Measurements from ENCODE around the gene SPTAN1. TPM values are rescaled to one million over a fixed set of nuclear protein-coding genes. Genes with fewer than 3 reads are reported as not detected.
A peak's percentile ranks its signal among the peaks of the same experiment; 100 is the strongest.
"Not testable (repeated sequence)": the region's sequence is repeated elsewhere in the genome, so short reads cannot be mapped to it uniquely, and the experiment has no call there.

The SPTAN1 gene
- total RNA-seq, 1 donor from 2014 or later, result 292 TPM

- DNase-seq (ENCODE audit: extremely low spot score in 2 of 2), result no peak
- intact Hi-C loops (cut with DNase I), result no loop called here
- no peak overlapping the region for H3K27ac ChIP-seq
- H3K4me3 ChIP-seq, result no peak overlapping the region
- H3K27me3 ChIP-seq, result no peaks in the 10 kb centered on the region
- peaks cover 8% of the 10 kb centered on the region for H3K4me1 ChIP-seq
- H3K9me3 ChIP-seq, result no peaks in the 10 kb centered on the region
- no peaks in the 10 kb centered on the region for H3K36me3 ChIP-seq
- TF ChIP-seq CTCF (IDR thresholded peaks at IDR 0.05), result no peak
- no peak for TF ChIP-seq POLR2A (IDR thresholded peaks at IDR 0.05)
- no peak for TF ChIP-seq POLR2AphosphoS5 (IDR thresholded peaks at IDR 0.05; ENCODE audit: insufficient read depth in 1 of 2, low read depth in 1 of 2)
These were observed 102.1 kb downstream of the SPTAN1 start for GRCh38 chr9:128654481-128654880.

GRCh38 chr9:128656416-128657343, 104.3 kb downstream of the SPTAN1 start, which contains the start of gene DYNC2I2:
Gene DYNC2I2 (minus strand): TSS chr9:128656847. CDS start chr9:128656726, 121 bp downstream.
- peak; percentile 89 to 95 for TF ChIP-seq POLR2AphosphoS5 (IDR thresholded peaks at IDR 0.05; ENCODE audit: insufficient read depth in 1 of 2, low read depth in 1 of 2)
- no peak for TF ChIP-seq CTCF (IDR thresholded peaks at IDR 0.05)
- peak in 1 of 2 donors; percentile 43 for TF ChIP-seq POLR2A (IDR thresholded peaks at IDR 0.05)
- H3K4me3 ChIP-seq, result peak within 1 kb of the TSS; percentile 72 to 95

GRCh38 chr9:128657344-128657704, 104.9 kb downstream of the SPTAN1 start:
- H3K4me3 ChIP-seq, result peak overlapping the region; percentile 72 to 95
- intact Hi-C loops (cut with DNase I), result no loop called here
- H3K27ac ChIP-seq, result peak overlapping the region; percentile 98

More at GRCh38 chr9:128656416-128657343, 104.3 kb downstream of the SPTAN1 start, which contains the start of gene DYNC2I2:
- Histone ChIP-seq H3K36me3 (no peaks in the 10 kb centered on the region), H3K27me3 (no peaks in the 10 kb centered on the region), H3K9me3 (no peaks in the 10 kb centered on the region), H3K27ac (peak within 1 kb of the TSS; percentile 98), H3K4me1 (peaks cover 8% of the 10 kb centered on the region)
- intact Hi-C loops (cut with DNase I), result loop anchor here (1.0 kb wide), 1 partner anchor 17 kb away; no protein-coding TSS in a partner anchor
- no peak for DNase-seq (ENCODE audit: extremely low spot score in 2 of 2)

GRCh38 chr9:128657796-128658195, 105.4 kb downstream of the SPTAN1 start:
- no peaks in the 10 kb centered on the region for H3K36me3 ChIP-seq
- no peak overlapping the region for H3K4me3 ChIP-seq
- H3K27ac ChIP-seq, result no peak overlapping the region
- H3K27me3 ChIP-seq, result no peaks in the 10 kb centered on the region
- no peak for DNase-seq (ENCODE audit: extremely low spot score in 2 of 2)
- no peak for TF ChIP-seq POLR2AphosphoS5 (IDR thresholded peaks at IDR 0.05; ENCODE audit: insufficient read depth in 1 of 2, low read depth in 1 of 2)
- TF ChIP-seq POLR2A (IDR thresholded peaks at IDR 0.05), result no peak
- no peak for TF ChIP-seq CTCF (IDR thresholded peaks at IDR 0.05)
- peaks cover 8% of the 10 kb centered on the region for H3K4me1 ChIP-seq
- H3K9me3 ChIP-seq, result no peaks in the 10 kb centered on the region
- intact Hi-C loops (cut with DNase I), result no loop called here

More at GRCh38 chr9:128657344-128657704, 104.9 kb downstream of the SPTAN1 start:
- Histone ChIP-seq H3K9me3 (no peaks in the 10 kb centered on the region), H3K4me1 (peaks cover 8% of the 10 kb centered on the region), H3K27me3 (no peaks in the 10 kb centered on the region), H3K36me3 (no peaks in the 10 kb centered on the region)
- DNase-seq (ENCODE audit: extremely low spot score in 2 of 2), result no peak
- TF ChIP-seq POLR2AphosphoS5 (IDR thresholded peaks at IDR 0.05; ENCODE audit: insufficient read depth in 1 of 2, low read depth in 1 of 2) (no peak), CTCF (IDR thresholded peaks at IDR 0.05) (no peak), POLR2A (IDR thresholded peaks at IDR 0.05) (no peak)

GRCh38 chr9:128666481-128666941, 114.1 kb downstream of the SPTAN1 start:
- intact Hi-C loops (cut with DNase I), result not testable (repeated sequence)

More at GRCh38 chr9:128666481-128666941, 114.1 kb downstream of the SPTAN1 start:
- H3K36me3 ChIP-seq; H3K4me3 ChIP-seq; H3K9me3 ChIP-seq; DNase-seq (ENCODE audit: extremely low spot score in 2 of 2); H3K27me3 ChIP-seq; H3K27ac ChIP-seq; H3K4me1 ChIP-seq: not testable (repeated sequence)
